ENCODE data around the gene HAUS6. TPM values are rescaled to one million over a fixed set of nuclear protein-coding genes. Genes with fewer than 3 reads are reported as not detected.
A peak's percentile ranks its signal among the peaks of the same experiment; 100 is the strongest.

The HAUS6 gene
- total and polyA plus RNA-seq, 2 of the 4 experiments (the other 2 are of a cell fraction) = 5.8 to 13.3 TPM

- Histone ChIP-seq H3K9me3 (ENCODE audit: control insufficient read depth, insufficient read depth, low read length) (no peaks in the 10 kb centered on the region), H3K23ac (ENCODE audit: low read depth, low read length) (peak within 1 kb of the TSS; percentile 94), H4K20me1 (ENCODE audit: insufficient read depth, low read length) (peaks cover 24% of the 10 kb centered on the region), H2BK5ac (ENCODE audit: low read depth, low read length, poor library complexity, severe bottlenecking) (peak within 1 kb of the TSS; percentile 85), H3K9me1 (ENCODE audit: insufficient read depth, low read length) (0 out of 2 replicates have a peak, but pooled peaks cover 2% of the 10 kb centered on the region), H3K36me3 (ENCODE audit: control insufficient read depth, insufficient read depth, low read length) (no peaks in the 10 kb centered on the region), H4K8ac (ENCODE audit: low read depth in 2 of 2, low read length in 2 of 2) (peak within 1 kb of the TSS; percentile 94 to 97), H3K18ac (ENCODE audit: low read depth, low read length) (peak within 1 kb of the TSS; percentile 70), H4K91ac (ENCODE audit: insufficient read depth, low read depth, low read length) (peak within 1 kb of the TSS; percentile 81), H3K4ac (ENCODE audit: low read depth, low read length) (peak within 1 kb of the TSS; percentile 94), H3K27ac (ENCODE audit: insufficient read depth, low read length) (peak within 1 kb of the TSS; percentile 96), H2AFZ (replicated peaks; ENCODE audit: low read length, poor library complexity) (peak within 1 kb of the TSS; percentile 96), H2AK9ac (replicated peaks; ENCODE audit: low read depth, low read length, poor library complexity) (peak within 1 kb of the TSS; percentile 90), H2BK15ac (ENCODE audit: low read depth, low read length) (0 out of 3 replicates have a peak within 1 kb of the TSS, but pooled peaks have one; percentile 55), H2BK120ac (ENCODE audit: low read depth, low read length) (peak within 1 kb of the TSS; percentile 84), H2BK20ac (ENCODE audit: low read depth, low read length) (peak within 1 kb of the TSS; percentile 35; the same call in 1 of the 2 replicates), H3K14ac (replicated peaks; ENCODE audit: low read depth, low read length) (peak within 1 kb of the TSS; percentile 97), H3K4me2 (ENCODE audit: low read depth, low read length) (peak within 1 kb of the TSS; percentile 97), H3K27me3 (ENCODE audit: control insufficient read depth, insufficient read depth, low read length) (no peaks in the 10 kb centered on the region), H3K9ac (ENCODE audit: low read depth, low read length) (peak within 1 kb of the TSS; percentile 98), H2AK5ac (ENCODE audit: low read depth, low read length) (peak within 1 kb of the TSS; percentile 78), H3K4me1 (ENCODE audit: control insufficient read depth, insufficient read depth, low read length) (peaks cover 2% of the 10 kb centered on the region; the same call in 1 of the 2 replicates), H3K79me1 (ENCODE audit: low read depth in 1 of 2, low read length in 2 of 2) (peaks cover 10 to 29% of the 10 kb centered on the region in 2 experiments; a peak in 3 of 4 replicates), H3K56ac (ENCODE audit: extremely low read depth, insufficient read depth, low read length) (peak within 1 kb of the TSS; percentile 91), H4K5ac (ENCODE audit: low read depth, low read length) (peak within 1 kb of the TSS; percentile 35), H3K4me3 (ENCODE audit: insufficient read depth, low read depth, low read length) (peak within 1 kb of the TSS; percentile 74)
- DNase-seq = peak; percentile 96
- dilution Hi-C loops (cut with HindIII; ENCODE audit: low sequenced_read_pairs, unreplicated experiment) = no loop called here
- TSS peak; percentile 86 for BruUV-seq (replicated peaks)
- in situ Hi-C loops (cut with MboI; ENCODE audit: low sequenced_read_pairs) = loop anchor here (10.0 to 25.0 kb wide), 2 partner anchors 126 to 1512 kb away; no protein-coding TSS in a partner anchor
- WGBS, 2 experiments (ENCODE audit: extremely low coverage in 2 of 2, insufficient read length in 1 of 2) = 0% methylated on average over 26 of the region's 82 CpGs; no CpG with 5 or more reads in 1 of the 2 experiments
- intact Hi-C loops (cut with micrococcal nuclease) = loop anchor here (1.0 kb wide), 3 partner anchors 125 to 408 kb away; no protein-coding TSS in a partner anchor
- TF ChIP-seq NFE2L2 (IDR thresholded peaks at IDR 0.05; ENCODE audit: low read depth, low read length) = no peak
- peak; percentile 76 for TF ChIP-seq SMC3 (IDR thresholded peaks at IDR 0.05; ENCODE audit: low read depth, low read length)
- peak; percentile 80 for TF ChIP-seq MAZ (IDR thresholded peaks at IDR 0.05; ENCODE audit: borderline replicate concordance, low read depth, low read length)
- no peak for TF ChIP-seq MAFK (IDR thresholded peaks at IDR 0.05; ENCODE audit: low read depth, low read length)
- peak; percentile 97 for TF ChIP-seq POLR2A (IDR thresholded peaks at IDR 0.05; ENCODE audit: low read depth, low read length)
- TF ChIP-seq USF2 (IDR thresholded peaks at IDR 0.05; ENCODE audit: low read depth, low read length) = no peak
- TF ChIP-seq CTCF (conservative IDR thresholded peaks at IDR 0.05; ENCODE audit: low read depth, low read length) = peak; percentile 89
- TF ChIP-seq MXI1 (IDR thresholded peaks at IDR 0.05; ENCODE audit: borderline replicate concordance, low read depth, low read length) = peak; percentile 91
- peak; percentile 62 for TF ChIP-seq RAD21 (IDR thresholded peaks at IDR 0.05; ENCODE audit: low read length)
- POLR2A ChIA-PET (ENCODE audit: unreplicated experiment) = interaction anchor here (0.6 to 1.0 kb wide), 4 partner anchors 35 to 1218 kb away, joined by 3 to 5 read pairs (median 3); no protein-coding TSS in a partner anchor
- peak; percentile 93 for ATAC-seq (ENCODE audit: low read depth)
- CTCF ChIA-PET = interaction anchor here (0.5 to 1.2 kb wide), 5 partner anchors 8 to 416 kb away, joined by 3 read pairs; no protein-coding TSS in a partner anchor
Measured at GRCh38 chr9:19048966-19049916, 53.5 kb downstream of the HAUS6 start, which contains the start of gene RRAGA. RRAGA (plus strand) TSS chr9:19049427; CDS start chr9:19049660, 233 bp downstream.

Data from IMR-90 (cell line).